BLaER1 (cell line): Measurements from ENCODE around the gene BOD1L2.

ENCODE experiments used
- H3K27ac ChIP-seq: shearing (Covaris generic); formaldehyde crosslinking; 2 replicates; pipeline ENCODE4 v1.8.1; 2022
- H3K27me3 ChIP-seq: shearing (Covaris generic); formaldehyde crosslinking; 2 replicates; pipeline ENCODE4 v1.8.1; 2022
- H3K36me3 ChIP-seq: shearing (Covaris generic); formaldehyde crosslinking; 2 replicates; pipeline ENCODE4 v1.8.1; 2022
- H3K4me1 ChIP-seq: shearing (Covaris generic); formaldehyde crosslinking; 2 replicates; pipeline ENCODE4 v1.8.1; 2022
- H3K4me2 ChIP-seq: shearing (Covaris generic); formaldehyde crosslinking; 2 replicates; pipeline ENCODE4 v1.8.1; 2022
- H3K4me3 ChIP-seq: shearing (Covaris generic); formaldehyde crosslinking; 2 replicates; pipeline ENCODE4 v1.8.1; 2022
- H3K9ac ChIP-seq: shearing (Covaris generic); formaldehyde crosslinking; 2 replicates; pipeline ENCODE4 v1.8.1; 2022
- H3K9me3 ChIP-seq: shearing (Covaris generic); formaldehyde crosslinking; 2 replicates; pipeline ENCODE4 v1.8.1; 2022
- H4K20me1 ChIP-seq: shearing (Covaris generic); formaldehyde crosslinking; 2 replicates; pipeline ENCODE4 v1.8.1; 2022
- Cebpa-rat ChIP-seq: shearing (Covaris generic); IDR thresholded peaks from 2 replicates; pipeline ENCODE4 v1.8.1; 2022

The BOD1L2 gene

GRCh38 chr18:57131101-57131500, 15.8 kb upstream of the BOD1L2 start:
- no peak for TF ChIP-seq Cebpa-rat
- no peak overlapping the region for H3K9ac ChIP-seq
- H3K4me1 ChIP-seq: no peaks in the 10 kb centered on the region
- H3K36me3 ChIP-seq: no peaks in the 10 kb centered on the region
- no peak overlapping the region for H3K4me2 ChIP-seq
- no peaks in the 10 kb centered on the region for H4K20me1 ChIP-seq
- H3K4me3 ChIP-seq: no peak overlapping the region
- H3K9me3 ChIP-seq: no peaks in the 10 kb centered on the region
- H3K27ac ChIP-seq: no peak overlapping the region
- H3K27me3 ChIP-seq: no peaks in the 10 kb centered on the region

- Histone ChIP-seq H3K27me3 (no peaks in the 10 kb centered on the region), H3K36me3 (no peaks in the 10 kb centered on the region), H3K4me3 (no peak overlapping the region), H3K4me1 (no peaks in the 10 kb centered on the region), H3K27ac (no peak overlapping the region), H3K9me3 (no peaks in the 10 kb centered on the region), H4K20me1 (no peaks in the 10 kb centered on the region), H3K4me2 (no peak overlapping the region), H3K9ac (no peak overlapping the region)
- TF ChIP-seq Cebpa-rat: no peak
These were observed 15.1 kb upstream of the BOD1L2 start for GRCh38 chr18:57131782-57132181.

DNA sequence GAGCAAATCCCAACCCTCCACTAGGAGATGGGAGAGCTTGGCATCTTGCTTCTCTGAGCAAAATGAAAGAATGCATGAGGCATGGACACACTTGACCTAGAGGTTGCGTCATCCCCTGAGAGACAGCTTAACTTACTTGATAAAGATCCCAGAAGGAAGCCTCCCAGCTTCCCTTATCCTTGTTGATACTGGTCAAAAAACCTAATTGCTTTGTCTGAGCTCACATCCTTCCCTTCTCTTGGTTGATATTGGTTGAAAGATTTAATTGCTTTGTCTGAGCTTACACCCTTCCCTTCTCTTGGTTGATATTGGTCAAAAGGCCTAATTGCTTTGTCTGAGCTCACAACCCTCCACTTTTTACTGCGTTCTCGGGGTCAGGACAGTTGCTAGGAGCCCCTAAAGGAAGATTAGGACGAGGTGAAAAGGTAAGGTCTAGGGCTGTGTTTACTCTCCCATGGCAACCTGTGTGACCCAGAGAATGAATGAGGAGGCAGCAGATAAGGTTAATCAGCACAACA, 12.2 kb upstream of the BOD1L2 start:
- Histone ChIP-seq H3K27me3 (no peaks in the 10 kb centered on the region), H3K9me3 (no peaks in the 10 kb centered on the region), H3K27ac (no peak overlapping the region), H3K9ac (no peak overlapping the region), H3K4me1 (no peaks in the 10 kb centered on the region), H3K36me3 (no peaks in the 10 kb centered on the region), H3K4me2 (no peak overlapping the region), H3K4me3 (no peak overlapping the region), H4K20me1 (no peaks in the 10 kb centered on the region)
- 0 out of 2 replicates have a peak, but pooled peaks have one; percentile 50 for TF ChIP-seq Cebpa-rat

DNA sequence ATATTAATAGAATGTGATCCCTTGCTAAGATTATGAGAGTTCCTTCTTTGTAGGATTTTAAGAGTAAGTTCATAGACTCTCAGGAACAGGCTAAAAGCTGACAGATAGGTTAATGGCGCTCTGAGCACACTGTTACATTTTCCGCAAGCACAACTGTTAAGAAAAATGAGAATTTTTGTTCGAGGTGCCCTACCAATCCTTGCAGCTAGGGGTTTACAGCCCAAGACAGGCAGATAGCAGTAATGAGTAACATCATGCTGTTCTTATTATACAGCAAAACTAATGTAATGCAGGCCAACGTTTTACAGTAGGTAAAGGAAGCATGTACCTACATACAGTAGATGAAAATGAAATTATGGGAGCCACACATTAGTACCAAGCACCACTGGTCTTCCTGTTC, 11.2 kb upstream of the BOD1L2 start:
- Histone ChIP-seq H4K20me1 (no peaks in the 10 kb centered on the region), H3K4me2 (no peak overlapping the region), H3K9me3 (no peaks in the 10 kb centered on the region), H3K36me3 (no peaks in the 10 kb centered on the region), H3K4me1 (0 out of 2 replicates have a peak, but pooled peaks cover 3% of the 10 kb centered on the region), H3K9ac (no peak overlapping the region), H3K27ac (no peak overlapping the region), H3K27me3 (no peaks in the 10 kb centered on the region), H3K4me3 (no peak overlapping the region)
- TF ChIP-seq Cebpa-rat: no peak

GRCh38 chr18:57137847-57138246, 9.0 kb upstream of the BOD1L2 start:
- H3K4me3 ChIP-seq: no peak overlapping the region
- H3K9me3 ChIP-seq: no peaks in the 10 kb centered on the region
- no peaks in the 10 kb centered on the region for H3K36me3 ChIP-seq
- H4K20me1 ChIP-seq: no peaks in the 10 kb centered on the region
- no peak for TF ChIP-seq Cebpa-rat
- 0 out of 2 replicates have a peak, but pooled peaks cover 3% of the 10 kb centered on the region for H3K4me1 ChIP-seq
- no peaks in the 10 kb centered on the region for H3K27me3 ChIP-seq
- no peak overlapping the region for H3K27ac ChIP-seq
- H3K9ac ChIP-seq: no peak overlapping the region
- no peak overlapping the region for H3K4me2 ChIP-seq

- H3K9me3 ChIP-seq: no peaks in the 10 kb centered on the region
- no peak for TF ChIP-seq Cebpa-rat
- H3K9ac ChIP-seq: no peak overlapping the region
- no peaks in the 10 kb centered on the region for H3K27me3 ChIP-seq
- no peak overlapping the region for H3K4me2 ChIP-seq
- 0 out of 2 replicates have a peak, but pooled peaks cover 3% of the 10 kb centered on the region for H3K4me1 ChIP-seq
- H4K20me1 ChIP-seq: no peaks in the 10 kb centered on the region
- H3K36me3 ChIP-seq: no peaks in the 10 kb centered on the region
- H3K4me3 ChIP-seq: no peak overlapping the region
- no peak overlapping the region for H3K27ac ChIP-seq
These were observed 5.4 kb upstream of the BOD1L2 start for GRCh38 chr18:57141208-57142129.

- Histone ChIP-seq H3K36me3 (no peaks in the 10 kb centered on the region), H4K20me1 (no peaks in the 10 kb centered on the region), H3K27ac (no peak overlapping the region), H3K9ac (no peak overlapping the region), H3K4me1 (0 out of 2 replicates have a peak, but pooled peaks cover 3% of the 10 kb centered on the region), H3K27me3 (no peaks in the 10 kb centered on the region), H3K4me3 (no peak overlapping the region), H3K9me3 (no peaks in the 10 kb centered on the region), H3K4me2 (no peak overlapping the region)
- TF ChIP-seq Cebpa-rat: no peak
These were observed 4.6 kb upstream of the BOD1L2 start for GRCh38 chr18:57142324-57142723.

- Histone ChIP-seq H3K9ac (no peak overlapping the region), H3K36me3 (no peaks in the 10 kb centered on the region), H3K9me3 (no peaks in the 10 kb centered on the region), H3K4me2 (no peak overlapping the region), H3K4me1 (0 out of 2 replicates have a peak, but pooled peaks cover 3% of the 10 kb centered on the region), H4K20me1 (no peaks in the 10 kb centered on the region), H3K27ac (no peak overlapping the region), H3K4me3 (no peak overlapping the region), H3K27me3 (no peaks in the 10 kb centered on the region)
- no peak for TF ChIP-seq Cebpa-rat
These were observed 3.6 kb upstream of the BOD1L2 start for GRCh38 chr18:57143265-57143664.

DNA sequence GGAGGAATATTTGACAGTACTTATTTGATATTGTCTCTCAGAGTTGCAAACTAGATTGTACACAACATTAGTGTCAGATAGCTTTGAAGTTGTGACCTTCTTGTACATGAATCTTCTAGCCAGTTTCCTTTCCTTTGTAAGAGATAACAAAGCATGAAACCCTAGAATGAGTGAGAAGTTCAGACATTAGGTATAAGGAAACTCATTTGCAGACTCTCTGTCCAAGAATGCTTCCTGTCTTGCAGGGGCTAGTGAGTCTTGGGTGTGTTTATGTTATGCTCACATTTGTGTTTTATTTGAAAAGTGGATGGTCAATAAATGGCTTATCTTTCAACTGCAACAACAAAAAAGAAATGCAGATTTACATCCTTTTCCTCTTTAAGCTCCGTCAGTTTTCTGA, 1.4 kb downstream of the BOD1L2 start:
- Histone ChIP-seq H3K36me3 (no peaks in the 10 kb centered on the region), H3K9ac (no peak overlapping the region), H3K4me3 (no peak overlapping the region), H3K4me1 (peaks cover 18% of the 10 kb centered on the region), H3K27ac (no peak overlapping the region), H3K27me3 (no peaks in the 10 kb centered on the region), H4K20me1 (no peaks in the 10 kb centered on the region), H3K9me3 (no peaks in the 10 kb centered on the region), H3K4me2 (no peak overlapping the region)
- TF ChIP-seq Cebpa-rat: no peak

DNA sequence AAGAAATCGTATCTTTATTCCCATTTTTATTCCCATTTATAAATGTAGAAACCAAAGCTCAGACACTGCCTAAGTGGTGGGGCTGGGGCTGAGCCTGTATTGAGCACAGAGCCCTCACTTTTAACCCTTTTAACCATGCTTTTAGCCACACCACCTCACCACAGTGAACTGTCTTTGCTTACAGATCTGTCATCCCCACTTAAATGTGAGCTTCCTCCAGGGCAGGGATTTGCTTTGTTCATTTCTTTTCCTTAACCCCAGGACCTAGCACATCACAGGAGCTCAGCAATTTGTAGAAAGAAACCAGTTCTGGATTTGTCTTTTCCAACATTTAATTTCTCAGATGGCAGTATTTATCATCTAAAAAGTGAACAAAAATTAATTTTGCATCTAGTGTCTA, 2.2 kb downstream of the BOD1L2 start:
- Histone ChIP-seq H3K36me3 (no peaks in the 10 kb centered on the region), H3K4me2 (0 out of 2 replicates have a peak overlapping the region, but pooled peaks have one; percentile 2)

More for the DNA sequence above, 2.2 kb downstream of the BOD1L2 start:
- Histone ChIP-seq H3K9ac (no peak overlapping the region), H3K4me1 (peaks cover 18% of the 10 kb centered on the region), H3K27ac (no peak overlapping the region), H3K4me3 (no peak overlapping the region), H4K20me1 (no peaks in the 10 kb centered on the region), H3K9me3 (no peaks in the 10 kb centered on the region), H3K27me3 (no peaks in the 10 kb centered on the region)
- TF ChIP-seq Cebpa-rat: no peak
